SU-DHL-6 (cell line): ENCODE data around the gene NFATC3.

Experiments used
- EZH2phosphoT487 ChIP-seq: fragments of 200-600 bp; sonication (generic), shearing (Covaris generic); conservative IDR thresholded peaks from 2 replicates; pipeline ENCODE4 v1.6.1; 2018; ENCODE audit warnings: mild to moderate bottlenecking, antibody characterized with exemption, low read length, moderate library complexity, mixed read lengths
- TF ChIP-seq, protein P1 (sequence below): fragments of 200-600 bp; sonication (generic); IDR thresholded peaks from one replicate; pipeline ENCODE4 v1.5.1; 2017; ENCODE audit warnings: antibody characterized with exemption, mild to moderate bottlenecking, low read length, moderate library complexity; ENCODE audit not compliant: insufficient read depth, poor library complexity, severe bottlenecking

GRCh38 chr16:68257251-68257905 is 172.2 kb downstream of the NFATC3 start:
- TF ChIP-seq, protein P1, sequence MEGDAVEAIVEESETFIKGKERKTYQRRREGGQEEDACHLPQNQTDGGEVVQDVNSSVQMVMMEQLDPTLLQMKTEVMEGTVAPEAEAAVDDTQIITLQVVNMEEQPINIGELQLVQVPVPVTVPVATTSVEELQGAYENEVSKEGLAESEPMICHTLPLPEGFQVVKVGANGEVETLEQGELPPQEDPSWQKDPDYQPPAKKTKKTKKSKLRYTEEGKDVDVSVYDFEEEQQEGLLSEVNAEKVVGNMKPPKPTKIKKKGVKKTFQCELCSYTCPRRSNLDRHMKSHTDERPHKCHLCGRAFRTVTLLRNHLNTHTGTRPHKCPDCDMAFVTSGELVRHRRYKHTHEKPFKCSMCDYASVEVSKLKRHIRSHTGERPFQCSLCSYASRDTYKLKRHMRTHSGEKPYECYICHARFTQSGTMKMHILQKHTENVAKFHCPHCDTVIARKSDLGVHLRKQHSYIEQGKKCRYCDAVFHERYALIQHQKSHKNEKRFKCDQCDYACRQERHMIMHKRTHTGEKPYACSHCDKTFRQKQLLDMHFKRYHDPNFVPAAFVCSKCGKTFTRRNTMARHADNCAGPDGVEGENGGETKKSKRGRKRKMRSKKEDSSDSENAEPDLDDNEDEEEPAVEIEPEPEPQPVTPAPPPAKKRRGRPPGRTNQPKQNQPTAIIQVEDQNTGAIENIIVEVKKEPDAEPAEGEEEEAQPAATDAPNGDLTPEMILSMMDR, result no peak
- no peak for TF ChIP-seq EZH2phosphoT487
